ENCODE measurements around the gene ASCC2.
"Not testable (repeated sequence)": the region's sequence is repeated elsewhere in the genome, so short reads cannot be mapped to it uniquely, and the experiment has no call there.

The ASCC2 gene

DNA sequence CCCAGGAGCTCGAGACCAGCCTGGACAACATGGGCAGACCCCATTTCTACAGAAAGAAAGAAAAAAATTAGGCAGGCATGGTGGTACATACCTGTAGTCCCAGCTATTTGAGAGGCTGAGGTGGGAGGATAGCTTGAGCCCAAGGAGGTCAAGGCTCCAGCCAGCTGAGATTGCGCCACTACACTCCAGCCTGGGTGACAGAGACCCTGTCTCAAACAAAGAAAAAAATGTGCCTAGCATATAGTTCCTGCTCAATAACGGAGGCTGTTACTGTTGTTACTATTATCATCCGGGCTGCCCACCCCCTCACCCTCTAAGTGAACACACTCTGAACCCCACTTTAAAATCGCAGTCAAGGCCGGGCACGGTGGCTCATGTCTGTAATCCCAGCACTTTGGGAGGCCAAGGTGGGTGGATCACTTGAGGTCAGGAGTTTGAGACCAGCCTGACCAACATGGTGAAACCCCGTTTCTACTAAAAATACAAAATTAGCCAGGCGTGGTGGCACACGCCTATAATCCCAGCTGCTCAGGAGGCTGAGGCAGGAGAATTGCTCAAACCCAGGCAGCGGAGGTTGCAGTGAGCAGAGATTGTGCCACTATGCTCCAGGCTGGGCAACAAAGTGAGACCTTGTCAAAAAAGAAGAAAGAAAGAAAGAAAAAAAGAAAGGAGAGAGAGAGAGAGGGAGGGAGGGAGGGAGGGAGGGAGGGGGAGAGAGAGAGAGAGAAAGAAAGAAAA, 83.2 kb downstream of the ASCC2 start:
- DNase-seq (ENCODE audit: low read depth): not testable (repeated sequence)

DNA sequence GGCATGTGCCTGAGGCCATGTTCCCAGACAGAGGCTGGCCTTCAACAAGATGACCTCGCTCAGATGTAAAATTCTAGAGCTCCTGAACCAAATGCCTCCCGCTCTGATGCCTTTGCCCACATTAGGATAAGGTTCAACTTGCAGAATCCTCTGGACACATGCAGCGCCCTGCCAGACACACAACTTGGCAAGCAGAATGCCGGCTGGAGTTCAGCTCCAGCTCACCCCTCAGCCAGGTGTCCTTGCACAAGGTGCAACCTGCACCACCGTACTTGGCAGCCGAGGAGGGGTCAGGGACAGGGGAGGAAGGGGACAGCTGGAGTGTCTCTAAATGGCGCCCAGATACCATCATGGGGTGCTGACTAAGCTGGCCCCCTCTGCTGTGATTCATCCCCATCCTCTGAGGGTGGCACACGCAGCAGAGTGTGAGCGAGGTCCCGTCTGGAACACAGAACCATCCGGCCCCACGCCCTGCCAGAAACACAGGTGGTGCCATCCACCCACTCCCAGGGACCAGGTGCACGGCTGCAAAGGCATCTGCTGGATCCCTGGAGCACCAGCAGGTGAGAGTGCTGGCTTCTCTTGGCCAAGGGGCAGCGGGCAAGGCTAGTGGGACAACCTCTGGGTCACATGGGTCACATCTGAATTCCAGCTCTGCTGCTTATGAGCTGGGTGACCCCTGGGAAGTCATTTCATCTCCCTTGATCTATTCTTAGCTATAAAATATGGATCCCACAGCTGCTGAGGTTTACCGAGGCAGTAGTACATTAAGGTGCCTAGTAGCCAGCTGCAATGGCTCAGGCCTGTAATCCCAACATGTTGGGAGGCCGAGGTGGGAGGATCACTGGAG, 84.0 kb downstream of the ASCC2 start:
- no peak for DNase-seq (ENCODE audit: low read depth)

DNA sequence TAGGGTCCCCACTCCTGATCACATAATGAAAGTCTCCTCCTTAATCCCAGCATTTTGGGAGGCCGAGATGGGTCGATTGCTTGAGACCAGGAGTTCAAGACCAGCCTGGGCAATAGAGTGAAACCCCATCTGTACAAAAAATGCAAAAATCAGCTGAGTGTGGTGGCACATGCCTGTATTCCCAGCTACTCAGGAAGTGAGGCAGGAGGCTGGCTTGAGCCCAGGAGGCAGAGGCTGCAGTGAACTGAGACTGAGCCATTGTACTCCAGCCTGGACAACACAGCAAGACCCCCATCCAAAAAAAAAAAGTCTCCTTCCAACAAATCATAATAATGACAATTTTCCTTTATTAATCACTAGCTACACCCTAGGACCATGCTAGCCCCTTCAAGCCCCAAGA, 86.4 kb downstream of the ASCC2 start:
- DNase-seq (ENCODE audit: low read depth): no peak

DNA sequence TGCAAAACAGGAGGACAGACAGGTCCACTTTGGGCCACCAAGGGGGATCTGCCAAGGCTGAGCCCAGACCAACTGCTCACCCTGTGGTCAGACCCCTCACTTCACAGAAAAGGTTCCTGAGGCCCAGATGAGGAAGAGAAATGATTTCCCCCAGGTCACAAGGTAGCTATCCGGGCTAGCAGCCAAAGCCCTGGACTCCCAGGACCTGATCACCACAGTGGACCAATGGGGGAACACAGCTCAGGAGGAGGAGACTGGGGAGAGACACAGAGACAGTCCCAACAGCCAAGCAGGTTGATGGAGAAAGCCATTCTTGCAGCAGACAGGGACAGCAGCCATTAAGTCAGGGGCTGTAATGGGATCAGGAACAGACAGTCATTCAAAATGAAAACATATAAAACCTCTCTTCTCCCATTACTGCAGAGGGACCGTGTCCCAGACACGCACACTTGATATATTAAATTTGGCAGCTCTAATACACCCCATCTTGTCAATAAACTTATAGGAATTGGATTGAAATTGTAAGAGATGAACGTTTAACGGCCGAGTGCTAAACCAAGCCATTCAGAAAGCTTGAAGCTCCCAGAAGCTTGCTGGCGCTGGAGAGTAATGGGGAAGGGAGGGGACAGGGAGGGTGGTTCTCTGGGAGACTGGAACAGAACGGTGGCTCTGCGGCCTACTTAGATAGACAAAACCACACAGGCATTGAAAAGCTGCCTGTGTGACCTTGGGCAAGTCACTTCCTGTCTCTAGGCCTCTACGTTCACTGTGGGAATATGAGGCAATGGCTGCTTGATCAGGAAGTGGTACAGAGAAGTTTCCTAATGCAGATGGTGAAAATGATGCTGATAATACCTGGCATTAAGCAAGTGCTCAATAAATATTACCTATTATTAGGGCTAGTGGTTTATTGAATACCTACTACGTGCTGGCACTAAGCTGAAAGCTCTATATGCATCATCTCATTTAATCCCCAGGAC, 87.2 kb downstream of the ASCC2 start:
- DNase-seq (ENCODE audit: low read depth): no peak

DNA sequence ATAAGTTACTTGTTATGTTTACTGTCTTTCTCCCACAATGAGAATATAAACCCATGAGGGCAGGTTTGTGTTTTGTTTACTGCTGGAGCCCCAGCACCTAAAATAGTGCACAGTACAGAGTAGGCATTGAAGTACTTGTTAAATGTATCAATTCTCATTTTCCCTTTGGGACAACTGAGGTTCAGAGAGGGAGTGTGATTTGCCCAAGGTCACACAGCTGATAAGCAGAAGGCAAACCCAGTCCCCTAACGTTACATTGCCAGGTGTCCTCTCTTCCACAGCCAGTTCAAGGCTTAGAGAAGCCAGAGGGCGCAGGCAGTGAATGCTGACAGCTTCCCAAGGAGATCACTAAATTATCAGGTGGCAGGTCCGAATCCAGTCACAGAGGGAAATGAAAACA, 88.0 kb downstream of the ASCC2 start:
- DNase-seq (ENCODE audit: low read depth): no peak

DNA sequence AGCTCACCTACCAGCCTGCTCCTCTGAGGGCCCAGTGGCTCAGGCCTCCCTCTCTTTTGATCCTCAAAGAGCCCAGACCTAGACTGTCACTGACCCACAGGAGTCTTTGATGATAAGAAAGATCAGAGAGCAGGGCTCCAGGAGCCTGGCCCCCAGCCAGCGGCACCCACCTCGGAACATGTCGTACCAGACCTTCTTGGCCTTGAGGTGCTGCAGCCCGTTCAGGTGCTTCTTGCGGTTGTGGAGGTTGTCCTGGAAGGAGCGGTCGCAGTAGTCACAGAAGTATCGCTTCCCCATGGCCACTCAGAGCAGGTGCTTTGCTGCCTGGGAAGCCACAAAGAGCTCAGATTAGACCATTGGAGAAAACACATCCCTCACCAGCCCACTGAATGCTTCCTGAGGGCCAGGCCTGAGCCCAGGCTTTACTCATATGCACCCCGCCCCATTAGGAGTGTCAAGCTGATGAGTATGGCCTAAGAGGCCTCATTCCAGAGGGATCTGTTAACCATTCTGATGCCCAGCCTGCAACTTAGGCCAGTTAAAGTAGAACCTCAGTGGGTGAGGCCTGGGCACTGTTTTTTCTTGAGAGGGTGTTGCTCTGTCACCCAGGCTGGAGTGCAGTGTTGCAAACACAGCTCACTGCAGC, 89.7 kb downstream of the ASCC2 start:
- DNase-seq (ENCODE audit: low read depth): no peak

DNA sequence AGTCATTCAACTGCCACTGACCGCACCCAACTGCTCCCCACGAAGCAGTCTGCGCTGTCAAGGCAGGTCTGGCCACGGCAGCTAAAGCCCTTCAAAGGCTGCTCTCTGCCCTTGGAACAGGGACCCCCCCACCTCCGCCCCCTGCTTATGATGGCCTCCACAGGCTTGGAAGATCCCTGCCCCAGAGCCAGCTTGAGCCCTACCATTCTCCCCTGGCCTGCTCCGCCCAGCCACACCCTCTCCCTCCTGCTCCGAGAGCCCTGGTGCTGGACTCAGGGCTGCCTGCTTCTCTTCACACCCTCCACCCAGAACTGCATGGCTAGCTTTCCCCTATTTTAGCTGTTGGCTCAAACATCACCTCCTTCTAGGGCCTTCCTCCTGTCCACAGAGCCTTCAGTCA, 90.2 kb downstream of the ASCC2 start:
- DNase-seq (ENCODE audit: low read depth): no peak

DNA sequence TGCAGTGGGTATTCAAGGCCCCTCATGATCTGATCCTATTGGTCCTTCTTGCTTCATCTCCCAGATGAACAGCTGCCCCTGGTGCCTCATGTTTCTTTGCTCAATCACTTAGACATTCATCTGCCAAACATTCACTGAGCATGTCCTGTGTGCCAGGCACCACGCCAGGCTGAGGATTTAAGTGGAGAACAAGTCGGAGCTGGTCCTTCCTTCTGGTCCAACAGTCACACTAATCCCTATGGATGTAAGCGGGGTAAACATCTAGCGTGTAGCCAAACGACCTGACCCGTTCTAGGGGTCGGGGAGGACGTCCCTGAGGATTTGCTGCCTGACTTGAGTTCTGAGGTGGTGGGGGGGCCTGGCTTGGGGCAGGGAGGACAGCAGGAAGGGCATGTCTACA, 93.2 kb downstream of the ASCC2 start:
- no peak for DNase-seq (ENCODE audit: low read depth)

DNA sequence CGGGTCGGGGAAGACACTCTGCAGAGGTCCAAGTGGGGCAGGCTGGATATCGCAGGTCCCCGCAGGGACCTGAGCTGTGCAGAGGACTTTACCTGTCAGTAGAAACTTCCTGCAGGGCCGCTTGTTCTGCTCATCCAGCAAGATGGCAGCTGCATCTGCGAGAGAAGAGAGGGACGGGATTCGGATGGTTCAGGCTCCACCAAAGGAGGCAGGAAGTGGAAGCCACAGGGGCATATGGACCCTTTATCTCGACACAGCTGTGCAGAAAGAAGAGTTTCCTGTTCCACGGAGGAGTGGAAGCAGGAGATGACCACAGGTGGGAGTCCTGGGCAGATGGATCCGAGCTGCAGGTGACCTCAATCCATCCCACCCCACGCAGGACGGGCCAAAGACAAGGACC, 95.7 kb downstream of the ASCC2 start:
- no peak for DNase-seq (ENCODE audit: low read depth)

DNA sequence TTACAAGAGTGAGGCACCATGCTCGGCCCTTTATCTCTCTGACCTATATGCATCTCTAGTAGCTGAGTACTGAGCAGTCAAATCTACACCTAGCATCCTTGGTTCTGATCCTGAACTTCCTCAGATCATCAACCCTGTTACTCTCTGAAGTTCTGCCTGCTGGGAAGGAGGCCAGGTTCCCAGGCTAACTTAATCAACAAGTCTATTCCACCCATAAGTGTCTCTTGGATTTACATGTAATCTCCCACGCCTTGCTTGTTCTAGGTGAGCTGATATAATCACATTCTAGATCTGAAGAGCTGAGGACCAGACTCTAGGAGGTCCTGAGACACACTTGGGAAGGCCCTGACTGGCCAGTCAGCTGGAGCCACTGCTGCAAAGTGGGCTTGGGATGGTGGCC, 96.1 kb downstream of the ASCC2 start:
- no peak for DNase-seq (ENCODE audit: low read depth)

DNA sequence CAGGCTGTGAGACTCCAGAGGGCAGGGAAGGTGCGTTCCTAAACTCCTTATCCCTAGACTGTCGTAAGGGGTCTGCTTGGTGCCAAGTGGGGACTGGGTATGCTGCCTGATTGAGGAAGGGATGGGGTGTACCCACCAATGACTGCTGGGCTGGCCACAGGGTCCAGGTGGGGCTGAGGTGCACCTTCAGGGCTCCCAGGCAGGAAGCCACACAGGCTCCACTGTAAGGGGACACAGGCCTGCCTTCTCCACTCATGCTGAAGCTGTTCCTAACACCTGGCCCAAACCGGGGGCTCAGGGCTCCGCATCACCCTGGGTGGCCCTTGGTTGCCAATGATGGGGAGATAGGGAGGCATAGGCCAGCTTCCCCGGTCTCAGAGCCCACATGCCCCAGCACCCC, 97.9 kb downstream of the ASCC2 start:
- no peak for DNase-seq (ENCODE audit: low read depth)

DNA sequence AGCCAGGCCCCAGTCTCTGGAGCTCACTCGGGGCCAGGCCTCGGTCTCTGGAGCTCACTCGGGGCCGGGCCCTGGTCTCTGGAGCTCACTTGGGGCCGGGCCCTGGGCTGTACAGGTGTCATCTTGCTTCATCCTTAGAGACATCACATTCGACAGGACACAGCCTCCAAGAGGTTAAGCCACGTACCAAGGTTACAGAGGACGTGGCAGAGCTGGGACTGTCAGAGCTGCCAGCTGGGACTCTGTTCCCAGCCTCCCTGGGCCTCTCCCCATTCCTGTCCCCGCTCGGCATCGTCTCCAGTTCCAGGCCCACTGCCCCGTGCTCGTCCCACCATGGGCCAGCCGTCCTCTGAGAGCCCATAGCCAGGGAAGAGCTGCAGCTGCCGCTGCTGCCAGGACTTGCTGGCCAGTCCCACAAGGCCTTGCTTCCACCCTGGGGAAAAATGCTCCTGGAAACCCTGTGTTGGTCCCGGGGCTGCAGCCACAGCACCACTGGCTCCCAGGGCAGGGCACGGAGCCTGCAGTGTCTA, 98.7 kb downstream of the ASCC2 start:
- no peak for DNase-seq (ENCODE audit: low read depth)

Data from stimulated activated CD8-positive, alpha-beta memory T cell treated with anti-CD3 and anti-CD28 coated beads, Interleukin-12 subunit alpha, Interleukin-12 subunit beta, amount 100 ng/mL, for 4 hours (primary cell).